Neural progenitor cell (in vitro differentiated cells): ENCODE measurements around the gene KIAA1958. TPM values are rescaled to one million over a fixed set of nuclear protein-coding genes. Genes with fewer than 3 reads are reported as not detected.

Source experiments
- DNase-seq: peaks from one replicate; pipeline ENCODE4 v3.0.0-alpha.2; 2016; ENCODE audit warnings: low spot score
- H2AFZ ChIP-seq: fragments of 200-600 bp; sonication (generic); replicated peaks from 2 replicates; pipeline ENCODE4 v1.6.1; 2016; ENCODE audit warnings: antibody characterized with exemption
- H3F3A ChIP-seq: fragments of 200-600 bp; sonication (generic); 2 replicates; pipeline ENCODE4 v1.6.1; 2016; ENCODE audit warnings: antibody characterized with exemption, low read depth
- H3K27ac ChIP-seq: fragments of 200-600 bp; sonication (generic); 2 replicates; pipeline ENCODE4 v1.5.1; 2016; ENCODE audit warnings: mild to moderate bottlenecking
- H3K27me3 ChIP-seq: fragments of 200-600 bp; sonication (generic); 2 replicates; pipeline ENCODE4 v1.6.1; 2016; ENCODE audit warnings: mild to moderate bottlenecking, moderate library complexity
- H3K36me3 ChIP-seq: fragments of 200-600 bp; sonication (generic); 2 replicates; pipeline ENCODE4 v1.5.1; 2016
- H3K4me1 ChIP-seq: fragments of 200-600 bp; sonication (generic); 2 replicates; pipeline ENCODE4 v1.6.1; 2016; ENCODE audit warnings: mixed run types
- H3K4me2 ChIP-seq: fragments of 200-600 bp; sonication (generic); 2 replicates; pipeline ENCODE4 v1.6.1; 2016
- H3K4me3 ChIP-seq: fragments of 200-600 bp; sonication (generic); 2 replicates; pipeline ENCODE4 v1.5.1; 2016
- H3K79me2 ChIP-seq: fragments of 200-600 bp; sonication (generic); 2 replicates; pipeline ENCODE4 v1.6.1; 2016; ENCODE audit warnings: low read depth
- H3K9ac ChIP-seq: fragments of 200-600 bp; sonication (generic); 2 replicates; pipeline ENCODE4 v1.6.1; 2016
- H3K9me3 ChIP-seq: fragments of 200-600 bp; sonication (generic); 2 replicates; pipeline ENCODE4 v1.5.1; 2016; ENCODE audit warnings: low read depth
- H4K20me1 ChIP-seq: fragments of 200-600 bp; sonication (generic); 2 replicates; pipeline ENCODE4 v1.6.1; 2016; ENCODE audit warnings: low read depth
- H3K27ac Mint-ChIP-seq: 3 replicates; pipeline ENCODE4 v1.8.0; 2021; ENCODE audit warnings: mixed read lengths
- H3K27me3 Mint-ChIP-seq: 2 replicates; pipeline ENCODE4 v1.8.0; 2022; ENCODE audit warnings: low read depth, mild to moderate bottlenecking, inconsistent platforms, moderate library complexity, mixed read lengths; ENCODE audit not compliant: insufficient read depth
- H3K36me3 Mint-ChIP-seq: 3 replicates; pipeline ENCODE4 v1.8.0; 2021; ENCODE audit warnings: mixed read lengths
- H3K4me1 Mint-ChIP-seq: 3 replicates; pipeline ENCODE4 v1.8.0; 2021; ENCODE audit warnings: mixed read lengths
- H3K4me3 Mint-ChIP-seq: 3 replicates; pipeline ENCODE4 v1.8.0; 2021; ENCODE audit warnings: mild to moderate bottlenecking, moderate library complexity, mixed read lengths
- H3K9me3 Mint-ChIP-seq: 3 replicates; pipeline ENCODE4 v1.8.0; 2020; ENCODE audit warnings: mixed read lengths
- CTCF ChIP-seq: fragments of 200-600 bp; sonication (generic); IDR thresholded peaks from 2 replicates; pipeline ENCODE4 v1.5.1; 2017; ENCODE audit warnings: antibody characterized with exemption, mild to moderate bottlenecking
- EZH2 ChIP-seq: fragments of 200-600 bp; sonication (generic); IDR thresholded peaks from 2 replicates; pipeline ENCODE4 v1.6.1; 2017; ENCODE audit warnings: antibody characterized with exemption, mild to moderate bottlenecking, moderate library complexity
- EZH2phosphoT487 ChIP-seq: fragments of 200-600 bp; sonication (generic); IDR thresholded peaks from 2 replicates; pipeline ENCODE4 v1.6.1; 2017; ENCODE audit warnings: antibody characterized with exemption
- total RNA-seq: library from RNA; depleted of rRNA; stranded (reverse); fragments of >200 nt; gene quantifications from 2 replicates; pipeline ENCODE4 v1.2.3, GENCODE V29; 2015; ENCODE audit warnings: low replicate concordance

KIAA1958 gene
- total RNA-seq, 1 donor from 2014 or later: 31.4 TPM

GRCh38 chr9:112493393-112494137 is 6.9 kb downstream of the KIAA1958 start:
- H3K27ac Mint-ChIP-seq: no peak overlapping the region
- peaks cover 29% of the 10 kb centered on the region for H3K36me3 ChIP-seq
- H3K4me2 ChIP-seq: no peak overlapping the region
- peaks cover 100% of the 10 kb centered on the region for H3K79me2 ChIP-seq
- H3K4me3 ChIP-seq: no peak overlapping the region
- H3F3A ChIP-seq: peaks cover 18% of the 10 kb centered on the region
- peaks cover 30% of the 10 kb centered on the region for H3K4me1 Mint-ChIP-seq
- TF ChIP-seq EZH2 (no peak), CTCF (no peak), EZH2phosphoT487 (no peak)
- peaks cover 67% of the 10 kb centered on the region for H3K36me3 Mint-ChIP-seq
- no peak overlapping the region for H3K4me3 Mint-ChIP-seq
- H3K9me3 ChIP-seq: peaks cover 10% of the 10 kb centered on the region
- no peak for DNase-seq
- no peaks in the 10 kb centered on the region for H3K27me3 ChIP-seq
- no peak overlapping the region for H2AFZ ChIP-seq
- H3K9me3 Mint-ChIP-seq: peaks cover 54% of the 10 kb centered on the region
- H3K4me1 ChIP-seq: peaks cover 39% of the 10 kb centered on the region
- H3K27ac ChIP-seq: no peak overlapping the region
- H4K20me1 ChIP-seq: peaks cover 54% of the 10 kb centered on the region
- peaks cover 5% of the 10 kb centered on the region for H3K27me3 Mint-ChIP-seq
- H3K9ac ChIP-seq: no peak overlapping the region

DNA sequence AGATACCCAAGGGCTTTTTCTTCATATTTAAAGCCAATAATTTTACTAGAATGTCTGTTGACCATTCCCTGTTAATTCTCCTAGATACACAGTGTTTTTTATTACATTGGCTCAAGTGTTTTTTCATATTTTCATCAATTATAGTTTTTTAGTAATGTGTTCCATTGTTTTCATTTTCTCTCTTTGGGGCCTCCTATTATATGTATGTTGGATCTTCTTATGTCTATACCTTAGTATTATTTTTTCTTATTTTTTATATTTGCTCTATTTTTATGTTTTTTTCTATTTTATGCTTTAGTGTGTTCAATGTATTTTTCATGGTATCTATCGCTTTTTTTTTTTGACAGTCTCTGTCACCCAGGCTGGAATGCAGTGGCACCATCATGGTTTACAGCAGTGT is 7.5 kb downstream of the KIAA1958 start:
- Mint-ChIP-seq H3K9me3 (peaks cover 54% of the 10 kb centered on the region), H3K27me3 (peaks cover 5% of the 10 kb centered on the region)

GRCh38 chr9:112495614-112496013 is 9.0 kb downstream of the KIAA1958 start:
- peaks cover 10% of the 10 kb centered on the region for H3K9me3 ChIP-seq
- H3F3A ChIP-seq: peaks cover 10% of the 10 kb centered on the region
- H3K36me3 Mint-ChIP-seq: peaks cover 74% of the 10 kb centered on the region
- peaks cover 55% of the 10 kb centered on the region for H3K9me3 Mint-ChIP-seq
- no peak overlapping the region for H3K4me2 ChIP-seq
- no peak overlapping the region for H3K4me3 Mint-ChIP-seq
- H3K4me1 Mint-ChIP-seq: peaks cover 10% of the 10 kb centered on the region
- no peak overlapping the region for H3K9ac ChIP-seq
- no peak overlapping the region for H3K27ac Mint-ChIP-seq
- peaks cover 100% of the 10 kb centered on the region for H3K79me2 ChIP-seq
- DNase-seq: no peak
- peaks cover 33% of the 10 kb centered on the region for H4K20me1 ChIP-seq
- H3K27me3 Mint-ChIP-seq: peaks cover 5% of the 10 kb centered on the region
- TF ChIP-seq EZH2phosphoT487 (no peak), EZH2 (no peak), CTCF (no peak)
- no peak overlapping the region for H3K4me3 ChIP-seq
- peaks cover 34% of the 10 kb centered on the region for H3K36me3 ChIP-seq
- H2AFZ ChIP-seq: no peak overlapping the region
- H3K4me1 ChIP-seq: peaks cover 19% of the 10 kb centered on the region
- H3K27me3 ChIP-seq: no peaks in the 10 kb centered on the region
- no peak overlapping the region for H3K27ac ChIP-seq

More for the DNA sequence above, 7.5 kb downstream of the KIAA1958 start:
- Mint-ChIP-seq H3K4me1 (peaks cover 24% of the 10 kb centered on the region), H3K36me3 (peaks cover 73% of the 10 kb centered on the region), H3K4me3 (no peak overlapping the region), H3K27ac (no peak overlapping the region)
- Histone ChIP-seq H3K4me1 (peaks cover 33% of the 10 kb centered on the region), H3K36me3 (peaks cover 33% of the 10 kb centered on the region), H3K4me2 (no peak overlapping the region), H4K20me1 (peaks cover 48% of the 10 kb centered on the region), H3F3A (peaks cover 12% of the 10 kb centered on the region), H3K9me3 (peaks cover 10% of the 10 kb centered on the region), H3K27ac (no peak overlapping the region), H3K79me2 (peaks cover 100% of the 10 kb centered on the region), H3K9ac (no peak overlapping the region), H2AFZ (no peak overlapping the region), H3K4me3 (no peak overlapping the region), H3K27me3 (no peaks in the 10 kb centered on the region)
- DNase-seq: no peak
- no peak for TF ChIP-seq EZH2phosphoT487
- TF ChIP-seq CTCF: no peak
- TF ChIP-seq EZH2: no peak
